ENCODE measurements around the gene SF3A1.

Gene SF3A1

DNA sequence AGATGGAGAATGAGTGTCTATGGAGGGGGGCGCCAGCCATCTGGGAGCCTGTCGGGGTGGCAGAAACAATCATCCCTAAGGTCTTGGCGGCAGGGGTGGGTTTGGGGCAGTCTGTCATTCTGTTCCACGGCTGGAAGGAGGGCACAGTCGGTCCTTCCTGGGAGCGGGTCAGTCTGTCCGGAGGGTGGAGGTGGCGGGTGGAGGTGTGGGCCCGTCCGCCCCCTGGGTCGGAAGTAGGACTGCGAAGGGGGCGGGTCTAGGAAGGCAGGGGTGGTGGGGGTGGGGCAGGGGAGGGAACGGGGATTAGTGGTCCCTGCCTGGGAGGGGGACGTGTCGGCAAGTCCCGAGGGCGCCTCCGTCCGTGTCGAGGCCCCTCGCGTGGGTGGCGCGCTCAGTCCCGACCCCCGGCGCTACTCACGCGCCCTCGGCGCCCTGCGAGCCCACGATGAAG, 30.4 kb downstream of the SF3A1 start:
- in situ Hi-C loops (cut with MboI; ENCODE audit: low sequenced_read_pairs), result no loop called here

DNA sequence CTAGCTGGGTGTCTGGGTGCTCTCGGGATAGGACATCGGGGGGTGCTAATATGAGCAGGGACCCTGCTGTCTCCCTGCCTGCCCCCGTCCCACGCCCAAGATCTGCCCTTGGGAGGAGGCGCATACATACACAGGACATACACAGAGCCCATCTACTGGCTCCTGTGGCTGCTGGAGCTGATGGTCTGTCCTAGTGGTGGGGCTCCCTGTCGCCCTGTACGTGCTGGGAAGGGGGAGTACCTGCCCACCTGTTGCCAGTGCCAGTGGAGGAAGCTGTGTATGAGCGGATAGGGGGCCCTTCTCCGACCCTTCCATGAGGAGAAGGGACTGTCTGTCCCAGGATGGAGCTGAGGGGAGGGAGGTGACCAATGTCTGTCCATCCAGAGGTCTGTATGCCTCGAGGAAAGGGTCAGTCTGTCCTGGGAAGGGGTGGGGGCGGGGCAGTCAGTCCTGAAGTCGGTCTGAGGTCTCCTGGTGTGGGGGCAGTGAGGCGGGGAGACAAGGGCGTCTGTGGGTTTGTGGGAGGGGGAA, 30.9 kb downstream of the SF3A1 start:
- in situ Hi-C loops (cut with MboI; ENCODE audit: low sequenced_read_pairs), result no loop called here

DNA sequence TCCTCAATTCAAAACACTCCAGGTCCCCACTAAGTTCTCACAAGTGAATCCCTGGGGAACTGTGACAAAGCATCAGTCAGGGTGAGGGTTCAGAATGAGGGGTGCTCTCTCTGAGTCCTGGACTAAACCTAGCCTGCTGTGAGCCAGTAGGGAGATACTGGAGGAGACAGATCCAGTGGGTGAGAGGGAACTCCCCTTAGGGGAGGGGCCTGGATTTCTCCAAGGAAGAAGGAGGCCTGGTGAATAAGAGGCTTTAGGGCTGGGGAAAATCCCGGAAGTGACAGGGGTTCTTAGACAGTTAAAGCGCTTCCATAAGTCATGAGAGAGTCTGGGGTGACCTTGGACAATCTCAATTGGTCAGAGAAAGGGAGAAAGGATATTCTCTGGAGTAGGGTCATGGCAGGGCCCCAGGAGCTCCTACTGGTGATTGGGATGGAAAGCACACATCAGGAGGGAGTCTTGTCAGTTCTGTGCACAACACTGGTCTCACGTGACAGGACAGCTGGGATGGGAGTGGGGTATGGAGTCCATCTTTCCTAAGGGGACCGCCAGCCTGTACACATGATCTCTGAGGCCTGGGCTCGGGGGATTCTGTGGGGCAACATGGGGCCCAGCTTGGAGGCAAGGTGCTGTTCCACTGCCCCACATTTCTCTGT, 31.5 kb downstream of the SF3A1 start:
- in situ Hi-C loops (cut with MboI; ENCODE audit: low sequenced_read_pairs), result no loop called here

DNA sequence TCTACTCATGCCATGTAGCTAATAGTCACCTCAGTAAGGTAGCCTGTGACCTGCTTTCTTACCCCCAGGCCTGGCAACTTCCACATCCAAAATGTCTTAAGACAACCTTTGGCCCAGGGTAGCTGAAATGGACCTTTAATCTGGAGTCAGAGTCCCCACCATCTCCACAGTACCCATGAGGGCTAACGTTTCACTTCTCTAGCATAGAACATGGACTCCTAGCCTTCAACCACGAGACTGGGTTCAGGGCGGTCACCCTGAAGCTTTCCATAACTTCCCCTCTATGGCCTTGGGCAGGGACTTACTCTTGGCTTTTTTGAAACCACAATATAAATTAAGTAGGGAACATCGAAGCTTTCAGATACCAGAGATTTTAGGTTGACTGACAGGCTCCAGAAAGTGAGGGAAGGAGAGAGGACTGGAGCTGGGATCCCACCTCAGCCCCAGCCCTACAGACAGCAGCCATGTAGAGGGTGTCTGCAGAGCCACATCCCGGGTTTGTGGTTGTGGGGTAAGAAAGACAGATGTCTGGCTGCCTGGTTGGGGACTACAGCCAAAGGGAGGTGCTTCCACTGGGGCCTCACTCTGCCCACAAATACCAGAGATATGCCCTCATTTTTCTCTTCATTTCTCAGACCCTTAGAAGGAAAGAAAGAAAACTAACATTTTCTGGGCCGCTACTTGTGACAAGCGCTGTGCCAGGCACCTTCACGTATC, 32.5 kb downstream of the SF3A1 start:
- in situ Hi-C loops (cut with MboI; ENCODE audit: low sequenced_read_pairs), result no loop called here

DNA sequence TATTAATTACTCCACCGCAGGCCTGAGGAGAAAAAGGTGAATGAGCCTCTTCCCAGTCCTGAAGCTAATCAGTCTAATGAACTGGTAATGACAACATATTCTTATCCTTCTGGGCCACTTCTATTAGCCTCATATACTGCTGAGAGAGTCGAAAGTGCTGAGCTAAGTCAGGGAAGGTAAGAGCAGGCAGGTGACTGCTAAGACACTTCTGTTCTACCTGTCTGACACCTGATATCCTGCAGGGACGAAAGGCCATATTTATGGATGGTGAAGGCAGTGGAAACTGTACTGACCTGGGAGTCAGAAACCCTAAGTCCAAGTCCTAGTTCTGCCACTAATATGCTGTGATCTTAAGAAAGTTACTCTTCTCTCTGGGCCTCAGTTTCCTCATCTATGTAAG, 33.4 kb downstream of the SF3A1 start:
- in situ Hi-C loops (cut with MboI; ENCODE audit: low sequenced_read_pairs), result no loop called here

DNA sequence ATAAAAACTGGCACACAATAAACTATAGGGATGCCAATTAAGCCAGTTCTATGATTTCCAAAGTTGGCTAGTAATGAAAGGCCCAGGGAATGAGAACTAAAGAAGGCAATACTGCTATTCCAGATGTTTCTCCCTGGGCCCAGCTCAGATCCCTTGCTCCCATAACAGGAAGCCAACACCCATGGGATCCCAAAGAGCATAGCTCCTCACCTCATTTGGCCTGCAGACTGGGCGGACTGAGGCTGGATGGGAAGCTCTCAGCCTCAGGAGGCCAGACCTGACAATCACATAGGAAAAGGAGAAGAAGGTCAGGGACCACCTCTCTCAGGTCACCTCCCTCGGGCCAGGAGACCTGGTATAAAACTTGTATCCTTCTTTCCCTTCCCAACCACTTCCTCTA, 35.2 kb downstream of the SF3A1 start:
- in situ Hi-C loops (cut with MboI; ENCODE audit: low sequenced_read_pairs), result no loop called here

DNA sequence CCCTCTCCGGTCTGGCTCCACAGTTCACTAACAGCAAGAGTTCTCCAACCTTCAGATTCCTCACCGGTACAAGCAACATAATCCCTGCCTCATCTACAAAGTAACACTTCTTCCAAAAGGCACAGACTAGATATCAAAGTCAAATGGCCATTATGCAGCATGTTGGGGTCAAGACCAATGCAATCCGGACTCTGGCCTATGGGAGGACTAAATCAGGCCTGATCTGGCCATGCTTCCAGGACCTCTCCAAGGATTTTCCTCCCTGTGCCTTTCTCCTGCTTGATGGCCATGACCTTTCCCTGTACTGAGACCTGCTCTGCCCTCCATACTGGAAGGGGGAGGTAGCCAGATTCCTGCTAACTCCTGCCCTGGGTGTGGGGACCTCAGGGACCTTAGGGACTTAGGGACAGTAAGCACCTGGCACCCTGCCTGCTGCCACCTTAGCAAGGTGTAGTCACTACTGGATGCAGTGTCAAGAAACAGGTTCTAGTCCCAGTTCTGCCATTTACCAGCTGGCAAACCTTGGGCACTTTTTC, 36.6 kb downstream of the SF3A1 start:
- in situ Hi-C loops (cut with MboI; ENCODE audit: low sequenced_read_pairs), result no loop called here

DNA sequence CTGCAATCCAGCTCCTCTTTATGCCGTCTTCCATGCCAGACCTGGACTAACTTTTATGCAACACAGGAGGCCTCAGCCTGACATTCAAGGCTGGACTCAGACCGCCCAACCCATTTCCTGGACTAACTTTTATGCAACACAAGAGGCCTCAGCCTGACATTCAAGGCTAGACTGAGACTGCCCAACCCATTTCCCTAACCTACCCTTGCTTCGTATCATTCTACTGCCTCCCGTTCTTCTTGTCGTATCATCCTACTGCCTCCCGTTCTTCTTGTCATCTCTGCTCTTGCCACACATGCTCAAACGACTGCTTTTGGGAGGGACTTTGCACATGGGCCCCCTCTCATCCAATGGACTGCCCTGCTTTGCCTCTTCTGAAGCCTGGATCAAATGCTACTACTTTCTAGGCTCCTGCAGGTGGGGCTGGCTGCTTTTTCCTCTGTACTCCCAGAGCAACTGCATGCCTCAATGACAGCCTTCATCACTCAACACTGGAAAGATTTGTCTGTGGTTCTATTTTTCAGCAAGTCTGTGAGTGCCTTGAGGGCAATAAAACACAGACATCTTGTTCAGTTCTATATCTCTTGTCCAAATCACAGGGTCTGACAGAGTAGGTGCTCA, 37.8 kb downstream of the SF3A1 start:
- in situ Hi-C loops (cut with MboI; ENCODE audit: low sequenced_read_pairs), result no loop called here

DNA sequence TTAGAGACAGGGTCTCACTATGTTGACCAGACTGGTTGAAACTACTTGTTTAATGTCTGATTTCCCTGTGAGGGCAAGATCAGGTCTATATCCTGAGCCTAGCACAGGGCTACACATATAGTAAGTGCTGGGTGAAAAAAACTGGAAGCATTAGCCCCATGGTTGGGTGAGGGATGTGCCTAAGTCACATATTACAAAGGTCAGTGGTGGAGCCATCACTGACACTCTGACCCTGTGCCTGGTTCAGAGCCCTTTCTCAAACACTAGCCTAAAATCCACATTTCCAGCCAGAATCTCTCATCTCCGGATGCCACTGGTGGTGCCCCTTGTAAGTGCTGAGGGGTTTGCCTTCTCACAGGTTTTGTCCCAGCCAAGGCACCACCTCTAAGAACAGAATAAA, 38.9 kb downstream of the SF3A1 start:
- in situ Hi-C loops (cut with MboI; ENCODE audit: low sequenced_read_pairs), result no loop called here

DNA sequence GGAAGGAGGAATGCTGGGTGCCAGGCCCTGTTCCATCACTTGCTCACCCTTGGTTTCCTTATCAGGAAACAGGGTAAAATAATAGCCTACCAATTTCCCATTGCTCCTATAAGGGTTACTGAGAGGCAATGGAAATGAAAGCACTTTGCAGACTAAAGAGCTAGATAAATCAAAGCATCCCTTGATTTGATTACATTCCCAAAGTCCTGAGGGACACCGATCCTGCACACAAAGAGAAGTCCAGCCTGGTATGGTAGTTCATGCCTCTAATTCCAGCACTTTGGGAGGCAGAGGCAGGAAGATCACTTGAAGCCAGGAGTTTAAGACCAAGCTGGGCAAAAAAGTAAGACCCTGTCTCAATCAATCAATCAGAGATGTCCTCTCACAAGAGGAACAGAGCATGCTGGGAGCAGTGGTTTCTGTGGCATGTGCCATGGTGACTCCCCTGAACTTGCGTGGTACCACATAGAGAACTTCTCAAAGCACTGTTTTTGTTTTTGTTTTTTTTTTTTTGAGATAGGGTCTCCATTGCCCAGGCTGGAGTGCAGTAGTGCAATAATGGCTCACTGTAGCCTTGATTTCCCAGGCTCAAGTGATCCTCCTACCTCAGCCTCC, 40.6 kb downstream of the SF3A1 start:
- in situ Hi-C loops (cut with MboI; ENCODE audit: low sequenced_read_pairs), result no loop called here

DNA sequence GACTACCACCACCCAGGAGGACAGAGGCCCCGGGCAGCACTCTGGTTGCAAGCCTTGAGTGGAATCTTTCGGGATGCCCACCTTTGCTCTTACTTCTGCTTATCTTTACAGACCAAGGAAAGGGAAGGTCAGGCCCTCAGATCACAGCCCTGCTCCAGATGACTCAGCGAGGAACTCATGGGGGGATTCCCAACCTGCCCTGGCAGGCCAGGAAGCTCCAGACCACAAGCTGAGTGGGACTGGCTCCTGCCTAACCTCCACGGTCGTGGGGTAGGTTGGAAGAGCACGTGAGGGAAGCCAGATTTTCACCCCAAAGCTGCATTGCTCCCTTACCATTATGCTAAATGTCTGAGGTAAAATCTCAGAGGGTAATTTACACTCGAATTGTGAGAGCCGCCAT, 41.8 kb downstream of the SF3A1 start:
- in situ Hi-C loops (cut with MboI; ENCODE audit: low sequenced_read_pairs), result no loop called here

DNA sequence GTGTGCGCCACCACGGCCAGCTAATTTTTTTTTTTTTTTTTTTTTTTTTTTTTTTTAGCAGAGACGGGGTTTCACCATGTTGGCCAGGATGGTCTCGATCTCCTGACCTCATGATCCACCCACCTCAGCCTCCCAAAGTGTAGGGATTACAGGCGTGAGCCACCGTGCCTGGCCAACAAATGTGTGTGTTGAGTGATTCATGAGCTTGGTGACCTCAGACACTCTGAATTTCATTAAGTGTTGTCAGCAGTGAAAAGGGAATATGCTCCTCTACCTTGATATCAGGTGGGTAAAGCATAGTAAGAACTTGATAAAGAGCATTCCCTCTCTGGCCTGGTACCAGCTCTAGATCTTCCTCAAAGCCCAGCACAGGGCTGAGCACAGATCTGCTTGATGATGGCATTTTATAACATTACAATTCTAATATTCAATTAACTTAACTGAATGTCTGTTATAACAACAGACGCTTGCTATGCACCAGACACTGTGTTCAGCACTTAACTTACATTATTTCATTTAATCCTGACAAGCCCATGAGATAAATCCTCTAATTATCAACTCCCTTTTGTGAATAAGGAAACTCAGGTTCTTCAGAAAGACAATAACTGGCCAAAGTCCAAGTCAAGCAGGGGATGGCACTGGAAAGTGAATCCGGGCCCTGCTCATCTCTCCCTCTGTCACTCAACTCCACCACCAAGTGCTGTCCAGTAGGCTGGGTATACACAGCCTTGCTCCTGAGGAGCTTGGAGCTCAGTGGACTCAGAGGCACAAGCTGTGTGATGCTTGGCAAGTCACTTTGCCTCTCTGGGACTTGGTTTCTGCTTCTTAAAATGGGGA, 42.9 kb downstream of the SF3A1 start:
- in situ Hi-C loops (cut with MboI; ENCODE audit: low sequenced_read_pairs), result no loop called here

DNA sequence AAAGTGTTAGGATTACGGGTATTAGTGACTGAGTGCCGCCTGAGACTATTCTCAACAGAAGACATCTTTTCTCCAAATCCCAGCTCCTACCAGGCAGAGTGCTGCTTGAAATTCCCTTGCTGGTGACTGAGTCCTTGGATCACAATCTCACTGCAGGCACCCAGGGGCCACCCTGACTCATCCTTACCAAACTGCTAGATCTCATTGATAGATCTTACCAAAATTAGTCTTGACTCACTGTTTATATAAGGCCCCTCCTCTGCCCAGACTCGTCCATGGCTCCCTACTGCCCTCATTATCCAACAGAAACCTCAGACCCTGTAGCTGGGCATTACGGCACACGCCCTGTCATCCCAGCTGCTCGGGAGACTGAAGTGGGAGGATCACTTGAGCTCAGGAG, 44.6 kb downstream of the SF3A1 start:
- in situ Hi-C loops (cut with MboI; ENCODE audit: low sequenced_read_pairs), result no loop called here

DNA sequence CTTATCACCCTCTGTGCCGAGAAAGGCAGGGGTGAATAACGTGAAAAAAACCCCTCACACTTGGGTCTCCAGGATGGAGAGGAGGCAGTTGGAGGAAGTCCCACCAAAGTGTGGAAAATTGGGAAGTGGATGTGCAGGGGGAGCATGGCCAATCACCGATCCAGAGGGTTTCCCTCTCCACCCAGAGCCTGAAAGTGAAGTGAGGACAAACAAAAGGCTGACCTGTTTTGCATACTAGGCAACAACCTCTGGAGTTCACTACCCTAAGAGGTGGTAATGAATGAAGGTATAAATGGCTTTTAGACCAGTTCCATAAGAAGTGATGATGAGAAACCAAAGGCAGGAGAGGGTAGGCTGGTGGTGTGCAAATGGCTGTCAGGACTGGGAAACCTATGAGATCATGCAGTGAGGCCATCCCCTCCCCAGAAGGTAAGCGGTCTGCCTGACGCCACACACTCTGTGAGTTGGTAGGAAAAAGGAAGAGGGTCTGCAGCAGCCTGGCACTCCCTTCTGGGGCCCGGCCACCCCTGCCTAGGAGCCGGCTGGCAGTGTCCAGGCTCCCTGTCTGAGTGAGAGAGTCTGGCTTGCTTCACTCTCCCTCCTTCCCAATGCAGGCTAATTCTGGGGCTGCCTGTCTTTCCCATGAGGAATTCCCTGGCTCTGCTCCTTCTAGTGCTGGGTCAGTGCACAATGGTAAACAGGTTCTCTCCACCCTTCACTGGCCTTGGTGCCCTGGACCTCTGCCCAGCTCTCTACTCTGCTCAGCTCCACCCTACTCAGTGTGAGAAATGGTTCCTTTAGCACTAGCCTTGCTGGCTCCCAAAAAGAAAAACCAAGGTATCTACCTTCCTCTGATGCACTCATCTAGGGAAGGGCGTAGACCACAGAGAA, 45.6 kb downstream of the SF3A1 start:
- in situ Hi-C loops (cut with MboI; ENCODE audit: low sequenced_read_pairs), result no loop called here

DNA sequence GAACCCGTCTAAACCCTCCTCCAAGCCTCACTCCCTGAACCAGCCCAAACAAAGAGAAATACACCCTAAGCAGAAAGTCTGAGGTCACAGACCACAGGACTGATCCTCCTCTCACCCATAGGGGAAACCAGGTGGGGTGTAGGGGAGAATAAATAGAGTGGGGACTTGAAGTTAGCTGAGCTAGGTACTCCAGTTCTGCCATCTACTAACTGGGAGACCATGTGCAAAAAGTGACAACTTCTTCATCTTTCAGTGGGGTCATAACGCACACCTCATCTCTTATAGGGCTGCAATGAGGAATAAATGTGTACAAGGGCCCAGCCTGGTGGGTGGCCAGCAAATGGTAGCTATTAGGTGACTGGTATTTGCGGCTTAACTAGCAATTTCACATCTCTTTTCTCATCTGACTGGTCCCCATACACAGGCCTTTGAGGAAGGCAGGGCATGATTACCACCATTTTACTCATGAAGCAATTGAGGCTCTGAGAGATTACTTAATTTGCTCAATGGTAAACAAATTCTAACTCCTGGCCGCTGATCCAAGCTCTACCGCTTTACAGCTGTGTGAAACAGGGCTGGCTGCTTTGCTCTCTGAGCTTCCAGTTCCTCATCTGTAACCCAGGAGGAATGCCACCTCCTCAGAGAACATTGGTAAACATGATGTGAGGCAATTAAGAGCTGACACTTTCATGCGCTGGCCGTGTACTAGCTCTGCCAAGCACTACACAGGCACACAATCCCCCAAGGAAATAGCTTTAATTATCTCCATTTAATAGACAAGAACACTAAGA, 46.5 kb downstream of the SF3A1 start:
- in situ Hi-C loops (cut with MboI; ENCODE audit: low sequenced_read_pairs), result no loop called here

DNA sequence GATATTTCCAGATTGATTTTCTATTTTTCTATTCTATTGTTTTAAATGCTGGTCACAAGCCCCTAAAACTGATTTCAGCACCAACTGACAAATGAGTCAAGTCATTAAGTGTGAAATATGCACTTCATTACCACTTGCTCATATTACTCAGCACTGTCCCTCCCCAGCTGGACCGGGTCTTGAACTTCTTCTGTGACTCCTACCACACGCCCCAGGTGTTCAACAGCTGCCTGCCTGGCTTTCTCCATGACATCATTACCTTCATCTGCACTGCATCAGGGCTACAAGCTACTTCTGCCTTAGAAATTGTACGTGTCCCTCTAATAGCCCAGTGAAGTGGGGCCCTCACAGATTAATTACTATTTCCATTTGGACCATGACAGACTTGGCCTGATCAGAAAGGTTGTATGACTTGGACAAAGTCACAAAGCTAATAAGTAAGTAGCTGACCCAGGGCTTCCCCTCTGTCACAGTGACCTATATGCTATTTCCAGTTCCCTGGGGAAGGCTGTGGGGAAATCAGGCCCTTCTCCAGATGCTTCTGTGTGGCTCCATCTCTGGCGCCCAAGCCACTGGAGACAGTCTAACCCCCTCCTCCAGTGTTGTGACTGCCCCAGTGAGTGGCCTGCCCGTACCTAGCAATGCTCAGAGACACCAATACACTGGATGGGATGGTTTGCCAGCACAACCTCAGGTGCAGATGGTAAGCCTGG, 48.0 kb downstream of the SF3A1 start:
- in situ Hi-C loops (cut with MboI; ENCODE audit: low sequenced_read_pairs), result no loop called here

DNA sequence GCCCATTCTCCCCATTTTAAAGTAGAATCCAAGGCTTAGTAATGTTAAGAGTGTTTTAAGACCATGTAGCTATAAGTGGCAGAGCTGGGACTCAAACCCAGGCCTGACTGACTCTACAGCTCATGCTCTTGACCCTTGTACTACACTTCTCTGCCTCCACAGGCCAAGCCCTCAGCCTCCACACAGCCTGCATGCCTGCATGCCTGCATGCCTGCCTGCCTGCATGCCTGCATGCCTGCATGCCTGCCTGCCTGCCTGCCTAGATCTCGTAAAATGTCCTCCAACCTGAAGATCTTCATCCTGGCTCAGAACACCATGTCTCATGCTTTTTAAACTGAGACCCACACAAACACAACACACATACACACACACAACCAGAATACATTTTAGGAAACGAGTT, 48.6 kb downstream of the SF3A1 start:
- in situ Hi-C loops (cut with MboI; ENCODE audit: low sequenced_read_pairs), result no loop called here

DNA sequence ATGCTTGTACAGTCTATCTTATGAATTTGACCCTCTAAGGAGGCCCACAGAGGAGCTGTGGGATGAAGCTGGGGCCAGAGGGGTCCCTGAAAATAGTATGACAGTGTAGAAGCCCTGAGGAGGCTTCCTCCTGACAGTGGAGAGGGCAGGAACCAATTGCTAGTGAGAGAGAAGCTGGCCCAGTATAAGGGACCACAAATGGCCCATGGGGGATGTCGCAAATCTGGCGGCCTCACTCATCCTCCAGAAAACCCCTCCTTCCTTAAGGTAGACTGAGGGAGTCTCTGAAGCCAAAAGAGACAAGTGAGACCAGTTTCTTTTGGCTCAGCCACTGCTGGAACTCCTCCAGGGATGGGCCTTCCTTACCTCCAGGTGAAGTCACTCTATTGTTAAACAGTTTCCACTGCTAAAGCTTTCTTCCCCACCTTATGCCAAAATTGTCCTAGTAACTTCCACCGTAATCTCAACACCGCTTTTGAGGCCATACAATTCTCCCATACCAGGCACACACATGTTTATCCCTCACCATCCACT, 49.6 kb downstream of the SF3A1 start:
- in situ Hi-C loops (cut with MboI; ENCODE audit: low sequenced_read_pairs), result no loop called here
